HL-60/S4 treated with phorbol 12-myristate 13-acetate at 8.2 ng/mL for 4 days and 3 days (cell line): ENCODE data around the gene RGS7BP.

ENCODE experiments used
- in situ Hi-C: fragments of 300-500 bp; cut with MboI; formaldehyde crosslinking; loops from 2 replicates; pipeline ENCODE4 v1.15.0; 2022; ENCODE audit warnings: low sequenced_read_pairs

RGS7BP gene

DNA sequence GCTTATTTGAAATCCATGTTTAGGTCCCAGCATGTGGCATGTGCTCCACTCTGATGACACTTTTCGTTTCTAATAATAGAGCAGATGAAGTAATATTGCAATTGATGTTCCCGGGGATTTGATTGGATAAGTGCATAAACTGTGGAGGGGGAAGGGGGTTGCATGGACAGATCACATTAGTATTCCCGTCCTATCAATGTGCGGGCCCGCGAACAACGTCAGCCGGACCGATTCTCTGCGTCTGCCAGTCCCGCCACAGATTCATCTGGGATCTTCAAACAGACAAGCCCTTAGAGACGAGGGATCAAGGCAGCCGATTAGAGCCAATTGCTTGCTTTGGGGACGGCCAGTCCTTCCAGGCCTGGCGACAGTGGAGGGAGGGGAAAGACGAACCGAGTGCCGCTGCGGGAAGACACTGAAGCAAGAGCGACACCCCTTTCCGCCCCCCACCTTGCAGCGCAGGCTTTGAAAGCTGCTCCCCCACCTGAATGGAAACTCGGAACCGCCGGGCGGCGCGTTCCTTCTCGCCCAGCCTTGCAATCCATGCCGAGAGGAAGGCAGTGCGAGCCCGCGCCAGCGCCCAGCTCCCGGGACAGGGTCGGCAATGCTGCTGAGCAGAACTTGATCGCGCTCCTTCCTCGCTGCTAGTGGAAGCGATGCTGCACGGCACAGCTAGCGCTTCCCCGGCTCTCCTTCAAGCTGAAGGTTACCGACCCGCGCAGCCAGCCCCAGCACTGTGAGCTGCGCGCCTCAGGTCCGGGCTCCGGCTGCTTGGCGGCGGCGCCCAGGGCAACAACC lies at the start of gene RGS7BP:
TSS of gene RGS7BP (plus strand) at position 247 of the 798 bp plus-strand sequence. CDS start 610 bp downstream, outside the sequence.
- in situ Hi-C loops = no loop called here

DNA sequence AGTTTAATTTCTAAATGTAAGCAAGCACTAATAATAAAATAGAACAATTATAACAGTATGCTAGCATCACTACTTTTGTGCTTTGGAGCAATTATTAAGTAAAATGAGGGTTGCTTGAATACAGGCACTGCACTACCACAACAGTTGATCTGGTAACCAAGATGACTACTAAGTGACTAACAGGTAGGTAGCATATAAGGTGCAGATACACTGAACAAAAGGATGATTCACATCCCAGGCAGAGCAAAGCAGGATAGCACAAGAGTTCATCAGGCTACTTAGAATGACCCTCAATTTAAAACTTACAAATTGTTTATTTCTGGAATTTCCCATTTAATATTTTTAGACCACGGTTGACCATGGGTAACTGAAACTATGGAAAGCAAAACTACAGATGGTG lies 48.0 kb upstream of the RGS7BP start:
- in situ Hi-C loops = no loop called here

DNA sequence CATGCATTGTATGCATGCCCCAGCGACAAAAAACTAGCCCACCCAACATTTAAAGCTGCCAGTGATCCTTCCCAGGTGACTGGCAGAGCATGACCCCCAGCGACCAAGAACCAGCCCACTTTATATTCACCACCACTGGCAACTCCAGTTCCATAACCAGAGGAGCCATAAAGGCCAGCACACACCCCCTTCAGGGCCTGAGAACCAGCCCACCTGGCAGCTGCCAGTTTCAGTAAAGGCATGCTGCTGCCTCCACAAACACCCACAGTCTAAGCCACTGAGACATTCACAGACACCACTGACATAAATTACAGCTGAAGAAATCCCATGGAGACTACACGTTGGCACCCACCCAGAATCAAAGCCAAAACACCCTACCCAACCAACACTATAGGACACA lies 46.9 kb upstream of the RGS7BP start:
- in situ Hi-C loops = no loop called here

DNA sequence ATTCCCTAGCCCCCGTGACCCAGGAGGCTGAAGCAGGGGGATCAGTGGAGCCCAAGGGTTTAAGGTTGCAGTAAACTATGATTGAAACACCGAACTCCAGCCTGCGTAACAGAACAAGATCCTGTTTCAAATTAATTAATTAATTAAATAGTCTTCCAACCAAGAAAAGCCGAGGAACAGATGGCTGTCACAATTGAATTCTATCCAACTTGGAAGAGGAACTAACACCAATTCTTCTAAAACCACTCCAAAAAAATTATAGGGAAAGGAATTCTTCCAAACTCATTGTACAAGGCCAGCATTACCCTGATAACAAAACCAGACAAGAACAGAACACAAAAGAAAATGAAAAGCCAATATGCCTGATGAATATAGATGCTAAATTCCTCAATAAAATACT lies 43.4 kb upstream of the RGS7BP start:
- in situ Hi-C loops = no loop called here

DNA sequence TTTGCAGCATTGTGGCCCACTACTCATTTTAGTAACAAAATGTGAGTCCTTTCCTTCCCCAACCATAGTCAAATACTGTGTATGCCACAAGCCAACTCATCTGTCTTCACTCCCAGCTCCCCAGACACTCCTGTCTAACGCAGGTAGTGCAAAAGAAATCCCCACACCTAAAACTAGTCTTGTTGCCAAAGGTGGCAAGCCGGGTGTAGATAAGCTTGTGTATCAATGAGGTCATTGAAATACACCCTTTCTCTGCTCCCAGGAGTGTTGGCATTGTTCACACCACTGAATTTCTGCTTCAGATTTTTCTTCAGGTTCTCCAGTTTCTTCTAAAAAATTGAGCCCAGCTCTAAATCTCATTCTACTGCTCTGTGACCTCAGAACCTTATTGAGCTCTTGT lies 19.7 kb upstream of the RGS7BP start:
- in situ Hi-C loops = no loop called here

DNA sequence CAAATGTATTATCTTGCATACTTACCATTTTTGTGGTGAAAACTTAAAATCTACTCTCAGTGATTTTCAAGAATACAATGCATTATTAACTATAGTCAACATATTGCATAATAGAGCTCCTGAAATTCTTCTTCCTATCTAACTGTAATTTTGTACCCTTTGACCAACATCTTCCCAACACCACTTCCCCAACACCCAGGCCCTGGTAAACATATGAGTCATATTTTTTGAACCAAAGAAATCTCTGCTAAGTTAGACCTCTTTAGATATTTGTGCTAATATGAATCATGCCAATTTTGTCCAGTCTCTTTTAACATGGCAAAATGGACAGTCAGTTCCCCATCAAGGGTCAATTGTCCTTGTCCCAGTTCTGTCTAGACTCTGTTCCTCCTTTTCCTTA lies 18.5 kb upstream of the RGS7BP start:
- in situ Hi-C loops = no loop called here

DNA sequence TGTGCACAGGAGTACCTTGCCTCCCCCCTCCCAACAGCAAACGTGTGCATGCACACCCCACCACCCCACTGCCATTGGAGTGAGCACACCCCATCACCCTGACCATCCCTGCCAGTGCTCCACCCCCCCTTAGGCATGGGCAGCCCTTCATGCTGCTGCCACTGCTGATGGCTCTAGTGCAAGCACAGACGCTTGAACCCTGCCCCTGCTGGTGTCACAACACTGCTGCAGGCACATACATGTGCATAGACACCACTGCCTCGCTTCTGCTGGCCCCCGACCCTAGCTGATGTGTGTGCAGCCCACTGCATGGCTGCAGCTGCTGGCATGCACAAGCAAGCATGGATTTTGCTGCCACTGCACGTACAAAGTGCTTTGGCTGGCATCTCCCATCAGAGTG lies 16.0 kb upstream of the RGS7BP start:
- in situ Hi-C loops = no loop called here

DNA sequence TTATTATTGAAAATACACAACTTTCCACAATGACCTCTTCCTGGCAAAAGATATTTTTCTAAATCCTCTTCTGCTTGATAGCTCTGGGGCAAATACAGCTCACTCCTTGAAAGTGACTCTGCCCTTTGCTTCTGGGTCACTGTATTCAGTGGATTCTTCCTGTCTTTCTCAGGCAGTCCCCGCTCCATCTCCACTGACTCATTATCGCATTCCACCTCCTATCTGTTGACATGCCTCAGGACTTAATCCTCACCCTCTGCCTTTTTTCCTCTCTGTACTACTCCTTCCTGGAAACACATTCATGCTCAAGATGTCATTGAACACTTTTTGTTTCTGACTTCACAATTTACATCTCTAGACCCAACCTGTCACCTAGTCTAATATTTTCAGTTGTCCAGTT lies 8.4 kb upstream of the RGS7BP start:
- in situ Hi-C loops = no loop called here

DNA sequence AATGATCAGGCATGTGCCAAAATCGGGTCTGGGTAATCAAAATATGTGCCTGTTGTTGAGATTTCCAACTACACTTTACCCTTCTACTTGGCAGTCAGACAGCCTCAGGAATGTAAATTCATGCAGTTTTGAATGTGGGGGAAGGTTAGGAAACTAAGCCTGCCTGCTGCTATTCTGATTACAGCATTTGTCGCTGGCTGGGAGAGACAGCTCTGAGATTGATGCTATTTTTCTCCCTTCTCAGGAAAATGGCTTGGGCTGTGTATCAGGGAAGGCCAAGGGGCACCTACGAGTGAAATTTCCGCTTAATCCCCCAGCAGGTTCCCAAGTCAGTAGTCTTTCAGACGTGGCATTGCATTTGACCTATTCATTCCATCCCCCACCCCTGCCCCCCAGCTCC lies 3.6 kb upstream of the RGS7BP start:
- in situ Hi-C loops = no loop called here

DNA sequence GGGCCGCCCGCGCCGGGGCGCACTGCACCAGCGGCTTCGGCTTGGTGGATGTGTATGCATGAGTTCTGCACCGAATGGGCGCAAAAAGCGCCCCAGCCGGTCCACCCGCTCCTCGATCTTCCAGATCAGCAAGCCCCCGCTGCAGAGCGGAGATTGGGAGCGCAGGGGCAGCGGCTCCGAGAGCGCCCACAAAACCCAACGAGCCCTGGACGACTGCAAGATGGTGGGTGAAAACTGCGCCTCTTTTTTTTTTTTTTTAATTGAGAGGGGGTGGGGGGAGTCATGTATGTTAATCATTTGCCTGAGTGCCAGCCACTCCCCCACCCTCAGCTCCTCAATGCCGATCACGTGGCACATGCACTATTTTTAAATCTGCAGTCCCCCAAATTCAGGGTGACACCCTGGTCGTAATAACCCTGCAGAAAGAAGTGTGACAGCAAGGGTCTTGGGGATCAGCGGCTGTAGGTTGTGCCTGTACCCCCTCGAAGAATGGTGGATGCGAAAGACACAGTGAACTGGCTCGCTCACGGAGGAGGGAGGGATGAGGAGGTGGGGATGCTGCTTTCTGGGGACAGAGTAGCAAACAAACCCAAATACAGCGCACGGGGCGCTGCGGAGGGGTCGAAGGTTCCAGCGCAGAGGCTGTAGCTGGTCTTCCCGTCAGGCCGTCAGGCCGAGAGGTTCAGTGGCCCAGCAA lies 900 bp downstream of the RGS7BP start:
- in situ Hi-C loops = no loop called here

DNA sequence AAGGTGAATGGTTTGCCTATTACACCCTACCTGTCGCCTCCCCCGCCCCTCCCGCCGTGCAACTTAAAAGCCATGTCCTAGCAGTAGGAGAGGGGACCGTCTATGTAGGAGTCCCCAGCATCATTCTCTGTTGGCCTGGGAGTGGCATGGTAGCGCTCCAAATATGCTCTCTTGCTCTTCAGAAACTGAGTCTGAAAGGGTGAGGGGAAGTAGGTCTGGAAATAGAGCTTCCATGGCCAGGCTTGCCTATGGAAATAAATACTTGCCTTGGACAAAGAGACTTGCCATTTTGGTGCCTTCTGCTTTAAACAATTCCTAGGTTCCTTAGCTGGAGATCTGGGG lies 1.4 kb downstream of the RGS7BP start:
- in situ Hi-C loops = no loop called here

DNA sequence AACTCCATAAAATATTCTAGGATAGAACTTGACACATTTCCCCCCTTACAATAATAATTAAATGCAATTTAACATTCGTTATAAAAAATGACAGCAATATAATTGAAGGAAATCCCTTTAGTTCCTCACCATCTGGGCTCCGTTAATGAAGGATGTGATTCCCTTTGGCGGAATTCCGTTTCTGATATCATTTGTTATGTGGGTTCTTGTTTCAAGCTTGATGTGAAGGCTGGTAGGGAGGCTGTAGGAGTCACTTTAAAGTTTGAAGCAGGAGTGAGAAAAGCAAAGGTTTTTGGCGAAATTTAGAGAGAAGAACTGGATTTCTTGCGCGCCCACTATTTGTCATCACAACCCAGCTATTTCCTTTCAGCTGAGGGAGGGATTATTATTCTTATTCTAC lies 4.0 kb downstream of the RGS7BP start:
- in situ Hi-C loops = no loop called here

DNA sequence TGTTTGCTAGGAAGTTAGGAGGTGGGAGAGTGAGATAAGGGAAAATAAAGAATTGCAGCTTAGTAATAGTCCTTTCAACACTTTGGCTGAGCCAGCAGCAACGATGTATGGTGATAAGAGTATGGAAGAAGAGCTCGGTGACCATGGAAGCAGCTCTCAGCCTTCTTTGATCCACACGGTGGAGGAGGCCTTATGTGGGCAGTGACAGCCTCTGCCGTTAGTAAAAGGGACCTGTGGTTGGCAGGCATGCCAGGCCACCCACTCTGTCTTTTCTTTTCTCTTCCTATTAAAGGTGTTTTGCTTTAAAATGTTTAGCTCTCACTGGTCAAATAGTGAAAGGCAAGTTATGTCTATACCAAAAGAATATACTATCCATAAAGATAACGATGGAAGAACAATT lies 7.7 kb downstream of the RGS7BP start:
- in situ Hi-C loops = no loop called here

DNA sequence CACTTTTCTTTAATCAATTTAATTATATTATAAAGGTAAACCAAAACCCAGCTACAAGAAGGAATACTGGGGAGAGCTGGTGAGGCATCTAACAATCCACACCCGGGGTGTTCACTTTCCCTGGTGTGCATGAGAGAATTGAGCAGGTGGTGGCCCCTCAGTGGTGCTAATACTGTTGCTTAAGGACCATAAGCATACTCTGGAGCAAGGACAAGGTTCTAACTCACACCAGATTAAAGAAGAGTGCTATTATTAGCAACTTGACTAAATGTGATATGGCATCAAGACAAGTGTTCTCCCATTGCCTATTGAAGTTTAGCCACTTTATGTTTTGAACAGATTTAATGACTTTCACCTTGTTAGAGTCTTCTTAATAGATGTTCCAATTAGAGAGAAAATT lies 8.8 kb downstream of the RGS7BP start:
- in situ Hi-C loops = no loop called here

DNA sequence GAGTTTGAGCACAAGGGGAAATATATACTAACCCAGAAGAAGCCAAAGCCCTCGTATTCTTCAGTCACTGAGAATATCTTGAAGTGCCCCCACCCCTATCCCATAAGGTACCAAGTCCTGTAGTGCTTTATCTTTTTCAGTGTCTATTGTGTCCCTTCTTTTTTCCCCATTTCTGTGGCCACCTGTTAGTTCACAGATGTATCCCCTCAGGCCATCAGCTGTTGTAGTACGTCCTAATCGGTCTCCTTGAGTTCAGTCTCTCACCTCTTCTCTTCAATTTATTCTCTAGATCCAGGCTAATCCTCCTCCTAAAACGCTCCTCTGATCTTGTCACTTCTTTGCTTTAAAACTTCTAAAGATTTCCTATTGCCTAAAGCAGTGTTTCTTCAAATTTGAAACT lies 10.4 kb downstream of the RGS7BP start:
- in situ Hi-C loops = no loop called here

DNA sequence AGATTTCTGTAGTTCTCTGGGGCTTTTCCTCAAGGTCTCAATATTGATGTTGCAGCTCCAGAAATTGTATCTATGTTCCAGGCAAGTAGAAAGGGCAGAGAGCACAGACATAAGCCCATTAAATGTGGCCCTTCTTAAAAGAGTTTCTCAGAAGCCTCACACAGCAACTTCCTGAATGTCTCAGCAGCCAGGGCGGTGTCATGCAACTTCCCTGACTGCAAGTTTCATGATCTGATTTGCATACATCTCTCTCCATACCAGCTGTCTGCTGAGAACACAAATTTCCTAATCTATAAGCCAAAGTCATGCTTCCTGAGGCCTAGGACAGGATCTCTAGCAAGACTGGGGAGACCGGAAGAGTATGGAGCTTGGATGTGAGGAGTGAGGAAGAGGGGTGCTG lies 13.0 kb downstream of the RGS7BP start:
- in situ Hi-C loops = no loop called here

DNA sequence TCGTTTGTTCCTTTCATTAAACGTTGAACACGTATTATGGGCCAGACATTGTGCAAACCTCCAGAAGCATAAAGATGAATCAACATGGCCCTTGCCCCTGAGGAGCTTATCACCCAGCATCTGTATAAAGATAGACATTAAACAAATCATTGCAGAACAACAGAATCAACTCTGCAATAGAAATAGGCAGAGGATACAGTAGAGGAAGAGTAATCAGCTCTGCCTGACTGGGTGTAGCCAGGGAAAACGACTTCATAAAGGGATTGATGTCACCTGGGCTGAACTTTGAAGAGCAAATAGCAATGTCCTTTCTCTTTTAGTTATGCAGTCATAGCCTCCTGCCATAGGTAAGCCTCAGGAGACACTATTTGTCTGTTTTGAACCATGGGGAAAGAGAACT lies 13.4 kb downstream of the RGS7BP start:
- in situ Hi-C loops = no loop called here

DNA sequence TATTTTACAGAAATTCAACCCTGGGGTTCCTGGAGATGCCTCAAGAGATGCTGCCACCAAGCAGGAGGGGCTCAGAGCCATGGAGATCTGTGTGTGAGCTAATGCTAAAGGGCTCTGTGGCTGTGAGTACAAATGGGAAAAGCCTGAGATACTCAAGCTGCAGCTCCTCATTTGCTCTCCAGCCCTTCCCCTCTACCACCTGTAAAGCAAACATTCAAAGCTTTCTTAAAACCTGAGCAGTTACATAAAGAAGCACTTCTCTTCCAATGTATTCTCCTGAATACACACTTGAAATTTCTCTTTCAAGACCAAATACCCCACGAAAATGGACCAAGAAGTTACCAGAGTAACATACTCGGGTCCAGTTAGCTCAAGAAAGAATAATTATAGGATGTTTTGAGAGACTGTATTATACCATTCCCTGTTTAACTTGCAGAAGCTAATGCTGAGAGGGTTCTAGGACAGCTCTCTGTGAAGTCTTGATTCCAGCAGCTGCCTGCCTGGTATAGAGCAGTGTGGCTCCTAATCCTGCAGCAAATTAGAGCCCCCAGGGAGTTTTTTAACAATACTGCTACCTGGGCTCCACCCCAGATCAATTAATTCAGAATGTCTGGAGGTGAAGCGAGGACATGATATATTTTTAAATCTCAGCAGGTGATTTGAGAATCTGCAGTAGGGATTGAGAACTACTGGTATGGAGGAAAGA lies 21.1 kb downstream of the RGS7BP start:
- in situ Hi-C loops = no loop called here

DNA sequence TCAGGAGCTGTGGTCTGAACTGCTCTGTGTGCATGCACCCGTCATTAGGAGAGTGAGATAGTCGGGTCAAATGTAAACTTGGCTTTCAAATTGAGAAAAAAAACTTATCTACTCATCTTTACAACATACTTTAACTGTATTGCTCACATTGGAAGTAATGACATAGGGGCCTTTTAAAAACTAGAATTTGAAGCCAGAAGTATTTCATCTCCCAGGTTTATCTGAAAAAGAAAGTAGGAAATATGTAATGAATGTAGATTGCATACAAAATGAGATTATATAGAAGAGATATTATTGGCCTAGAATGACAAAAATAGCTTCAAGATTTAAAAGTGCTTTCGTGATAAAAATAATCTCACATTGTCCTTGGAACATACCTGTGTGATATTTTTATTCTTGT lies 24.3 kb downstream of the RGS7BP start:
- in situ Hi-C loops = no loop called here

DNA sequence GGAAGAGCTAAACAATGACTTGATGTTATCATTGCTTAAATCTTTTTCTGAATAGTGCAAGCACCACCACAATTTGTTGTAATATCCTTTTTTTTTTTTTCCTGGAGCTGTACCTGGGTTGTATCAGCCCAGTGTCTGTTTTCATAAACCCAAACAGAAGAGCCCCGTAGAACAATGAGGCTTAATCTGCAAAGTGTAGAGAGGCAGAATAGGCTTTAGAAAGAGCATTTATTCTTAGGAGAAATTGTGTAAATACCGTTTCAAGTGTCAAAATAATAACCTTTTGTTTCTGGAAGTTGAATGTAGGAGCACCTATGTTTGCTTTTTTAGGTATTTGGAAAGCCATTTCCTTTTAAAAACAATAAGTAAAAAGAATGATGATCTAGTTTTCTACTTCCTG lies 26.4 kb downstream of the RGS7BP start:
- in situ Hi-C loops = no loop called here

DNA sequence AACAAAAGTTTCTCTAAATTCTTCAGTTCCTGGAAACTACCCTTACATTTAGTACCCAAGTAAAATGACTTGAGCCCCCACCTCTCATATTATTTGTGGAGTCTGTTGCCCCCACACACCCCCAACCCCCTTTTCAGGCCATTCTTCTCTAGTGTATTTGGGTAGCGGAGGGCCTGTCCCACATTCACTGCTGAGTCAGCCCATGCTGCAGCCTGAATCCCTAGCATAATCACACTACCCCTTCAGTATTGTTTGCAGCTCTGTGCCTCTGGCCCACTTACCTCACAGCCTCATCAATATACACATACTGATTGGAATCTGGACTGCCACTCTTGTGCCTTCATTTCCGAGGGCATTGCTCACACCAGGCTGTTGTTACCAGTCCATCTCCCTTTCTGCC lies 26.8 kb downstream of the RGS7BP start:
- in situ Hi-C loops = no loop called here

DNA sequence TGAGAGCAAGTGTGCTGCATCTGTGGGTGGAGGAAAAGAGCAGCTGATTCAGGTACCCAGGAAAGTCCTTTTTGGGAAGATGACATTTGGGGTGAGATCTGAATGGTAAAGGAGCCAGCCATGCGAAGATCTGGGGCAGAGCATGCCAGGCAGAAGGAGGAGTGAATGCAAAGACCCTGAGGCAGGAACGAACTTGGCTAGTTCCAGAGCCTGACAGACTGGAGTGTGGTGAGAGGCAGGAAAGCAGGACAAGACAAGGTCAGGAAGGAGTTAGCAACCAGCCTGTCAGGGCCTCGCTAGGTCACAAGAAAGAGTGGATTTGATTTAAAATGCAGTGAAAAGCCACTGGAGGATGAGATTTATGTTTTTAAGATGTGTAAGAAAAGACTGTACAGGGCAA lies 28.2 kb downstream of the RGS7BP start:
- in situ Hi-C loops = no loop called here
